Femur (tissue), 1 donor: Measurements from ENCODE around the gene DAND5.
A peak's percentile ranks its signal among the peaks of the same experiment; 100 is the strongest.

Experiments
- DNase-seq: peaks from one replicate; pipeline ENCODE4 v3.0.0-alpha.2; 2017

Gene DAND5

GRCh38 chr19:13010992-13011652, 41.7 kb downstream of the DAND5 start:
- peak; percentile 58 for DNase-seq

- peak; percentile 27 for DNase-seq
Observed at GRCh38 chr19:13011653-13012389, 42.4 kb downstream of the DAND5 start.

- DNase-seq, result peak; percentile 27
Observed at GRCh38 chr19:13012390-13012689, 43.0 kb downstream of the DAND5 start.

- peak; percentile 52 for DNase-seq
Observed at GRCh38 chr19:13012690-13013608, 43.6 kb downstream of the DAND5 start.

GRCh38 chr19:13013649-13014048, 44.3 kb downstream of the DAND5 start:
- DNase-seq, result no peak

- DNase-seq, result peak; percentile 53
Observed at GRCh38 chr19:13014101-13014920, 44.9 kb downstream of the DAND5 start.

GRCh38 chr19:13014921-13015280, 45.5 kb downstream of the DAND5 start:
- no peak for DNase-seq

- DNase-seq, result no peak
Observed at GRCh38 chr19:13015361-13016223, 46.2 kb downstream of the DAND5 start.

- no peak for DNase-seq
Observed at GRCh38 chr19:13016245-13016627, 46.9 kb downstream of the DAND5 start.

GRCh38 chr19:13016628-13017305, 47.4 kb downstream of the DAND5 start:
- no peak for DNase-seq

GRCh38 chr19:13017306-13018034, 48.1 kb downstream of the DAND5 start:
- no peak for DNase-seq

- DNase-seq, result peak; percentile 86
Observed at GRCh38 chr19:13018035-13018914, 48.9 kb downstream of the DAND5 start.

GRCh38 chr19:13019332-13019731, 50.0 kb downstream of the DAND5 start:
- DNase-seq, result no peak

GRCh38 chr19:13020002-13020414, 50.6 kb downstream of the DAND5 start:
- DNase-seq, result no peak

- peak; percentile 73 for DNase-seq
Observed at GRCh38 chr19:13022111-13022858, 52.9 kb downstream of the DAND5 start.

GRCh38 chr19:13022859-13023636, 53.7 kb downstream of the DAND5 start:
- peak; percentile 95 for DNase-seq

- peak; percentile 73 for DNase-seq
Observed at GRCh38 chr19:13023656-13024055, 54.3 kb downstream of the DAND5 start.
